Loucy (cell line): Measurements from ENCODE around the gene TECPR2.

Experiments used
- H2AFZ ChIP-seq: fragments of 200-600 bp; sonication (generic); 2 replicates; pipeline ENCODE4 v1.6.0; 2016; ENCODE audit warnings: antibody characterized with exemption, mild to moderate bottlenecking, low read length, moderate library complexity
- H3F3A ChIP-seq: fragments of 200-600 bp; 2 replicates; pipeline ENCODE4 v1.6.0; 2016; ENCODE audit warnings: antibody characterized with exemption, low read depth, mild to moderate bottlenecking
- H3K27me3 ChIP-seq: fragments of 200-600 bp; sonication (generic); 2 replicates; pipeline ENCODE4 v1.6.1; 2014; ENCODE audit warnings: low read length, mild to moderate bottlenecking; ENCODE audit not compliant: insufficient read depth, poor library complexity, severe bottlenecking
- H3K36me3 ChIP-seq: fragments of 200-600 bp; sonication (generic); 2 replicates; pipeline ENCODE4 v1.6.1; 2016; ENCODE audit warnings: low read length; ENCODE audit not compliant: insufficient read depth
- H3K4me1 ChIP-seq: fragments of 200-600 bp; sonication (generic); 2 replicates; pipeline ENCODE4 v1.5.1; 2014; ENCODE audit warnings: low read length, mild to moderate bottlenecking; ENCODE audit not compliant: insufficient read depth, poor library complexity, severe bottlenecking
- H3K4me2 ChIP-seq: fragments of 200-600 bp; sonication (generic); 2 replicates; pipeline ENCODE4 v1.6.0; 2014; ENCODE audit warnings: antibody characterized with exemption, low read length, low read depth, mild to moderate bottlenecking; ENCODE audit not compliant: poor library complexity, severe bottlenecking
- H3K4me3 ChIP-seq: fragments of 200-600 bp; sonication (generic); 2 replicates; pipeline ENCODE4 v1.5.1; 2014; ENCODE audit warnings: low read length, mild to moderate bottlenecking, mixed read lengths; ENCODE audit not compliant: poor library complexity, severe bottlenecking
- H3K79me2 ChIP-seq: fragments of 200-600 bp; sonication (generic); 2 replicates; pipeline ENCODE4 v1.6.1; 2014; ENCODE audit warnings: low read length; ENCODE audit not compliant: insufficient read depth
- H3K9ac ChIP-seq: fragments of 200-600 bp; sonication (generic); 2 replicates; pipeline ENCODE4 v1.6.0; 2014; ENCODE audit warnings: mild to moderate bottlenecking, low read depth, low read length, moderate library complexity; ENCODE audit not compliant: poor library complexity, severe bottlenecking
- H3K9me2 ChIP-seq: fragments of 200-600 bp; sonication (generic); replicated peaks from 2 replicates; pipeline ENCODE4 v1.6.1; 2016; ENCODE audit warnings: low read depth, low read length, mixed read lengths
- H3K9me3 ChIP-seq: fragments of 200-600 bp; sonication (generic); 2 replicates; pipeline ENCODE4 v1.6.1; 2014; ENCODE audit warnings: mild to moderate bottlenecking, antibody characterized with exemption, low read length, low read depth; ENCODE audit not compliant: insufficient read depth
- H4K20me1 ChIP-seq: fragments of 200-600 bp; sonication (generic); 2 replicates; pipeline ENCODE4 v1.6.0; 2014; ENCODE audit warnings: antibody characterized with exemption, low read length, mild to moderate bottlenecking; ENCODE audit not compliant: insufficient read depth, poor library complexity, severe bottlenecking
- CTCF ChIP-seq: fragments of 200-600 bp; sonication (generic); conservative IDR thresholded peaks from 2 replicates; pipeline ENCODE4 v1.5.1; 2014; ENCODE audit warnings: mild to moderate bottlenecking, antibody characterized with exemption, low read length
- EZH2phosphoT487 ChIP-seq: fragments of 200-600 bp; IDR thresholded peaks from 2 replicates; pipeline ENCODE4 v1.6.1; 2018; ENCODE audit warnings: antibody characterized with exemption, mild to moderate bottlenecking, moderate library complexity, borderline replicate concordance

TECPR2 gene

GRCh38 chr14:102363182-102363943 is 622 bp downstream of the TECPR2 start:
- TF ChIP-seq EZH2phosphoT487 = no peak
- TF ChIP-seq CTCF = no peak
- Histone ChIP-seq H3K4me1 (peaks cover 41% of the 10 kb centered on the region), H3K4me3 (peak overlapping the region; percentile 77), H3K9me3 (no peaks in the 10 kb centered on the region), H3K4me2 (peak overlapping the region; percentile 83), H3K79me2 (peaks cover 24% of the 10 kb centered on the region), H3F3A (no peaks in the 10 kb centered on the region), H3K9ac (peak overlapping the region; percentile 75), H3K9me2 (no peaks in the 10 kb centered on the region), H2AFZ (peak overlapping the region; percentile 97), H4K20me1 (no peaks in the 10 kb centered on the region), H3K27me3 (no peaks in the 10 kb centered on the region), H3K36me3 (no peaks in the 10 kb centered on the region)

GRCh38 chr14:102370305-102370809 is 7.6 kb downstream of the TECPR2 start:
- H3K9me2 ChIP-seq = no peaks in the 10 kb centered on the region
- H3K79me2 ChIP-seq = no peaks in the 10 kb centered on the region
- H3F3A ChIP-seq = no peaks in the 10 kb centered on the region
- no peak overlapping the region for H2AFZ ChIP-seq
- H4K20me1 ChIP-seq = no peaks in the 10 kb centered on the region
- no peak overlapping the region for H3K9ac ChIP-seq
- no peaks in the 10 kb centered on the region for H3K36me3 ChIP-seq
- H3K4me2 ChIP-seq = no peak overlapping the region
- no peaks in the 10 kb centered on the region for H3K9me3 ChIP-seq
- peaks cover 12% of the 10 kb centered on the region for H3K4me1 ChIP-seq
- no peak overlapping the region for H3K4me3 ChIP-seq
- no peaks in the 10 kb centered on the region for H3K27me3 ChIP-seq
- TF ChIP-seq EZH2phosphoT487 (no peak), CTCF (no peak)

GRCh38 chr14:102371361-102371760 is 8.6 kb downstream of the TECPR2 start:
- Histone ChIP-seq H3K4me2 (no peak overlapping the region), H3K27me3 (no peaks in the 10 kb centered on the region), H3K4me1 (peaks cover 12% of the 10 kb centered on the region), H3K9me2 (no peaks in the 10 kb centered on the region), H3K9me3 (no peaks in the 10 kb centered on the region), H3K36me3 (no peaks in the 10 kb centered on the region), H3K4me3 (no peak overlapping the region), H3K79me2 (no peaks in the 10 kb centered on the region), H4K20me1 (no peaks in the 10 kb centered on the region), H3F3A (no peaks in the 10 kb centered on the region), H3K9ac (no peak overlapping the region), H2AFZ (no peak overlapping the region)
- TF ChIP-seq CTCF = no peak
- TF ChIP-seq EZH2phosphoT487 = no peak
